BLaER1 treated with 17β-estradiol and CSF1 and Interleukin-3, amounts not matched to agents 10 nM and 100 nM (cell line): ENCODE measurements around the gene PLCB3.

Source experiments
- H3K27ac ChIP-seq, 11 experiments: shearing (Covaris generic); formaldehyde crosslinking; 2 replicates each; pipeline ENCODE4 v1.8.1; 2022
- H3K27me3 ChIP-seq, 11 experiments: shearing (Covaris generic); formaldehyde crosslinking; 2 replicates each; pipeline ENCODE4 v1.8.1; 2022
- H3K36me3 ChIP-seq, 11 experiments: shearing (Covaris generic); formaldehyde crosslinking; 2 replicates each; pipeline ENCODE4 v1.8.1; 2022
- H3K4me1 ChIP-seq, 10 experiments: shearing (Covaris generic); formaldehyde crosslinking; 2 replicates each; pipeline ENCODE4 v1.8.1; 2022
- H3K4me2 ChIP-seq, 11 experiments: shearing (Covaris generic); formaldehyde crosslinking; 2 replicates each; pipeline ENCODE4 v1.8.1; 2022
- H3K4me3 ChIP-seq, 10 experiments: shearing (Covaris generic); formaldehyde crosslinking; 2 replicates each; pipeline ENCODE4 v1.8.1; 2022
- H3K9ac ChIP-seq, 11 experiments: shearing (Covaris generic); formaldehyde crosslinking; 2 replicates each; pipeline ENCODE4 v1.8.1; 2022
- H3K9me3 ChIP-seq, 11 experiments: shearing (Covaris generic); formaldehyde crosslinking; replicated peaks in 1 of 11; 2 replicates each; pipeline ENCODE4 v1.8.1; 2022
- H4K20me1 ChIP-seq, 11 experiments: shearing (Covaris generic); formaldehyde crosslinking; 2 replicates each; pipeline ENCODE4 v1.8.1; 2022
- Cebpa-rat ChIP-seq, 11 experiments: shearing (Covaris generic); IDR thresholded peaks; 2 replicates each; pipeline ENCODE4 v1.8.1; 2022

PLCB3 gene

GRCh38 chr11:64269540-64270220 lies 18.4 kb downstream of the PLCB3 start:
- Histone ChIP-seq H3K4me1 (peaks cover 55 to 67% (median 61%) of the 10 kb centered on the region in 10 experiments), H3K36me3 (peaks cover 0 to 42% (median 23%) of the 10 kb centered on the region in 11 experiments; a peak in 13 of 22 replicates), H3K9me3 (no peaks in the 10 kb centered on the region), H3K27me3 (no peaks in the 10 kb centered on the region), H3K4me3 (peak overlapping the region; percentile 68 to 82 (median 74)), H3K4me2 (peak overlapping the region; percentile 87 to 99 (median 96)), H3K9ac (peak overlapping the region; percentile 88 to 96 (median 92)), H3K27ac (peak overlapping the region; percentile 87 to 98 (median 96)), H4K20me1 (peaks cover 0 to 14% (median 0%) of the 10 kb centered on the region in 11 experiments; a peak in 2 of 22 replicates)
- peak in 9 of 11 experiments; percentile 28 to 92 (median 73); a peak in 15 of 22 replicates for TF ChIP-seq Cebpa-rat (IDR thresholded peaks at IDR 0.05)

DNA sequence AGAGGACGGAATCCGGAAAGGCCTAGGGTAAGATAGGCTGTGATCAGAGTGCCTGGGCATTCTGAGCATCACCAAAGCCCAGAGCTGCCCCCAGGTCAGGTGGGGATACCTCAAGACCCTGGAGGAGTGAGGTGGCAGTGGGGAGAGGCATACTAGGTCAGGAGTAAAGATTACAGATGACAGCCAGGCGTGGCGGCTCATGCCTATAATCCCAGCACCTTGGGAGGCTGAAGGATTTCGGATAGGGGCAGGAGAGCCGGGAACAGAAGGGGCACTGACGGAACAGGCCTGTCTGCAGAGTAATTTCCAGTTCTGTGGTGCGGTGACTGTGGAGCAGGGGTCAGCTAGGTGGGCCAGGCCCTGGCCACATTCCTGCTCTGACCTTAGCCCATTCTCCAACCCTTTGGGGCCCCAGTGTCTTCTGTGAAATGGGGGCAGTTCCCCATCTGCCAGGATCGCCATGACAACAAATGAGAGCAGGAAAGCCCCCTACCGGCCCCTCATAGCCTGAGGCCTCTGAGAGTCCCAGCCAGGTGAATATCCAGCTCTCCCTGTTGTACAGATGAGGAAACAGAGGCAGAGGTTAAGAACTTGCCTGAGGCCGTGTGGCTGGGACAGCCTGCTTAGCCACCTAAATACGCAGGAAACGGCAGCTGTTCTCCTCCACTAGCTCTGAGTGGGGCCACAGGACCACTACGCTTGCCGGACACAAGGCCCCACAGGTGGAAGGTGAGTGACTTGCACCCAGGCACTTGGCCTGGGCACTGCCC lies 23.9 kb downstream of the PLCB3 start:
- Histone ChIP-seq H3K4me3 (no peak overlapping the region), H3K4me1 (peaks cover 22 to 44% (median 26%) of the 10 kb centered on the region in 10 experiments), H3K4me2 (no peak overlapping the region), H3K9ac (0 out of 22 replicates have a peak overlapping the region, but pooled peaks of 1 of the 11 experiments have one; percentile 18), H3K9me3 (no peaks in the 10 kb centered on the region), H3K36me3 (peaks cover 17 to 62% (median 39%) of the 10 kb centered on the region in 11 experiments; a peak in 21 of 22 replicates), H3K27ac (no peak overlapping the region), H3K27me3 (no peaks in the 10 kb centered on the region), H4K20me1 (peaks cover 0 to 8% (median 0%) of the 10 kb centered on the region in 11 experiments; a peak in 2 of 22 replicates)
- TF ChIP-seq Cebpa-rat (IDR thresholded peaks at IDR 0.05), result no peak

GRCh38 chr11:64275841-64276240 lies 24.5 kb downstream of the PLCB3 start:
- TF ChIP-seq Cebpa-rat (IDR thresholded peaks at IDR 0.05), result no peak
- H3K4me2 ChIP-seq, result 0 out of 22 replicates have a peak overlapping the region, but pooled peaks of 1 of the 11 experiments have one; percentile 63
- peaks cover 0 to 8% (median 0%) of the 10 kb centered on the region in 11 experiments; a peak in 2 of 22 replicates for H4K20me1 ChIP-seq
- H3K27ac ChIP-seq, result no peak overlapping the region
- H3K4me3 ChIP-seq, result no peak overlapping the region
- H3K9ac ChIP-seq, result 0 out of 22 replicates have a peak overlapping the region, but pooled peaks of 1 of the 11 experiments have one; percentile 18
- H3K27me3 ChIP-seq, result no peaks in the 10 kb centered on the region
- peaks cover 22 to 44% (median 26%) of the 10 kb centered on the region in 10 experiments for H3K4me1 ChIP-seq
- H3K9me3 ChIP-seq, result no peaks in the 10 kb centered on the region
- H3K36me3 ChIP-seq, result peaks cover 17 to 63% (median 39%) of the 10 kb centered on the region in 11 experiments; a peak in 21 of 22 replicates

DNA sequence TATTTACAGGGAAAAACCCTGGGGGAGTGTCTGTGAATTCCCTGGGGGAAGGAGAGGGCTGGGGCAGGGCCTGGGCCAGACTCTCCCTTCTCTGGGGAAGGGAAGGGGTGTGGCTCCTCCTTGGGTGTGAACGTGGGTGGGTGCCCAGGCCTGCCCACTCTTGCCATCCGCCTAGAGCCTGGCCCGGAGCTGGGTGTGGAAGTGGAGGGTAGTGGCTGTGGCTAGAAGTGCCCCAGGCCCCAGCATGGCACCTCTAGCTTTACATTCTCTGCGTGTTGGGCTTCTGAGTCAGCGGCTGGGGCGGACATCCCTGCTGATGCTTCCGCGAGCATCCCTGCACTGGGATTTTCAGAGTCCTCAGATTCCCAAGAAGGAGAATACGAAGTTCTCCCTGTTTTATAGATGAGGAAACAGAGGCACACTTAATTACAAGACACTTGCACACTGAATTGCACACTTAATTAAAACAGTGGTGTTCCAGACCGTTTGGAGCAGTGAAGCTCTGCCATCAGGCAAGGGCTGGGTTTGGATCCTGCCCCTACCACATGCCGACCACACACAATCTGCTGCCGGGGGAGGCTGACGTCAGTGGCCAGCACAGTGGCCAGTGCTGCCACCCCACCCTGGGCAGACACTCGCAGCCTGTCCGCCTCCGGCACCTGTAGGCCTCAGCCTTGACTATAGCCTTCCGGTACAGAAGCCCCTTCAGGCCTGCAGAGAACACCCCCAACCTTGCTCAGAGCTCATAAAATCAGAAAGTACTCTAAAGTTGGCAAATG lies 25.5 kb downstream of the PLCB3 start:
- no peak for TF ChIP-seq Cebpa-rat (IDR thresholded peaks at IDR 0.05)
- Histone ChIP-seq H3K4me1 (peaks cover 18 to 40% (median 22%) of the 10 kb centered on the region in 10 experiments), H3K36me3 (peaks cover 17 to 73% (median 40%) of the 10 kb centered on the region in 11 experiments; a peak in 21 of 22 replicates), H3K27ac (peak overlapping the region in 5 of 11 experiments; percentile 6 to 47 (median 28); a peak in 5 of 22 replicates), H3K4me2 (peak overlapping the region; percentile 37 to 73 (median 66); a peak in 20 of 22 replicates), H3K9me3 (no peaks in the 10 kb centered on the region), H3K4me3 (no peak overlapping the region), H3K9ac (peak overlapping the region; percentile 6 to 62 (median 53); a peak in 19 of 22 replicates), H4K20me1 (peaks cover 0 to 8% (median 0%) of the 10 kb centered on the region in 11 experiments; a peak in 2 of 22 replicates), H3K27me3 (no peaks in the 10 kb centered on the region)

DNA sequence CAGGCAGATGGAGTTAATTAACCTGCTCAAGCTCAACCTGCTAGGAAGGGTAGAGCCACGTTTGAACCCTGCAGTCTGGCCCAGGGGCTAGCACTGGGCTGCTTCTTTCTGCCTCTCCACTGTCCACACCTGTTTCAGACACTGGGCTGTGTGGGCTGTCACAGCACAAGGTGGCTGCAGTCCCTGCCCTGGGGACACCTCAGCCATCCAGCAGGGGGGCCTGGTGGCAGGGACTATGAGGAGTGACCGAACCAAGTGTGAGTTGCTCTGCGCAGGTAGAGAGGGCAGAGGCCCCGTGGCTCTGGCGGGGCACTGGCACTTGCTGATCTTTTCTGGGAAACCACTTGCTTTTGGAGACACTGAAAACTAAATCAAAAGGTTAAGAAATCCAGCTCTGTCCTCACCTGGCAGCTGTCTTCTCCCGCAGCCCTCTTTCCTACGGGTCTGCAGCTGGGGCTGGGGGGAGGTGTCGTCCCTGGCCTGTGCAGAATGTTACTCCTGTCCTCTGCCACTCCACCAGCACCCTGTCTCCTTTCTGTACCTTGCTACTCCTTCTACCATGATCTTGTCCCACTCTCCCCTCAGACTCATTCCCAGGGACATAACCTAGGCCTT lies 27.4 kb downstream of the PLCB3 start:
- peak overlapping the region in 3 of 11 experiments; percentile 19 to 44 (median 24); a peak in 3 of 22 replicates for H3K9ac ChIP-seq
- H3K9me3 ChIP-seq, result no peaks in the 10 kb centered on the region
- H3K4me3 ChIP-seq, result no peak overlapping the region
- no peak overlapping the region for H3K27ac ChIP-seq
- H3K36me3 ChIP-seq, result peaks cover 17 to 71% (median 49%) of the 10 kb centered on the region in 11 experiments; a peak in 21 of 22 replicates
- no peak for TF ChIP-seq Cebpa-rat (IDR thresholded peaks at IDR 0.05)
- no peaks in the 10 kb centered on the region for H3K27me3 ChIP-seq
- H4K20me1 ChIP-seq, result peaks cover 0 to 8% (median 0%) of the 10 kb centered on the region in 11 experiments; a peak in 2 of 22 replicates
- peaks cover 14 to 31% (median 19%) of the 10 kb centered on the region in 10 experiments for H3K4me1 ChIP-seq
- no peak overlapping the region for H3K4me2 ChIP-seq

DNA sequence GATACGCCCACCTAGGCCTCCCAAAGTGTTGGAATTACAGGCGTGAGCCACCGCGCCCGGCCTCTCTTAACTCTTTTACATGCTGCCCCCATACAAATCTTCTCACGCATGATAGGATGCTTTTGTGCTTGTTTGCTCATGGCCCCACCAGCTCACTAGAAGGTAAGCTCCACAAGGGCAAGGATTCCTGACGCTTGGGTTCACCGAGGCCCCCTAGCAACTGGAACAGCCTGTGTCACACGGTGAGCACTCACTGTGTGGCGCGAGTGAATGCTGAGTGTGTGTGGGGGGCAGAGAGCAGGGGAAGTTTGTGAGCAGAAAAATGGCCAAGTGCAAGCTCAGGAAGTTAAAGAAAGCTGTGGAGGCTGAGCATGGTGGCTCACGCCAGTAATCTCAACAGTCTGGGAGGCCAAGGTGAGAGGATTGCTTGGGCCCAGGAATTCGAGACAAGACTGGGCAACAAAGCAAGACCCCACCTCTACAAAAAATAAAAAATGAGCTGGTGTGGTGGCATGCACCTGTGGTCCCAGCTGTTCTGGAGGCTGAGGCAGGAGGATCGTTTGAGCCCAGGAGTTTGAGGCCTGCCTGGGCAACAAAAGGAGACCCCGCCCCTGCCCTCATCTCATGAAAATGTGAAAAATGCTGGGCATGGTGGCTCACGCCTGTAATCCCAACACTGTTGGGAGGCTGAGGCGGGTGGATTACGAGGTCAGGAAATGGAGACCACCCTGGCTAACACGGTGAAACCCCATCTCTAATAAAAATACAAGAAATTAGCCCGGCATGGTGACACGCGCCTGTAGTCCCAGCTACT lies 30.8 kb downstream of the PLCB3 start:
- Histone ChIP-seq H3K36me3 (peaks cover 7 to 46% (median 32%) of the 10 kb centered on the region in 11 experiments; a peak in 20 of 22 replicates), H3K9ac (no peak overlapping the region), H3K27ac (no peak overlapping the region), H3K4me1 (peaks cover 24 to 30% (median 27%) of the 10 kb centered on the region in 10 experiments), H3K4me3 (no peak overlapping the region), H4K20me1 (peaks cover 0 to 7% (median 0%) of the 10 kb centered on the region in 11 experiments; a peak in 2 of 22 replicates), H3K4me2 (no peak overlapping the region), H3K9me3 (no peaks in the 10 kb centered on the region), H3K27me3 (no peaks in the 10 kb centered on the region)
- no peak for TF ChIP-seq Cebpa-rat (IDR thresholded peaks at IDR 0.05)

GRCh38 chr11:64283092-64283491 lies 31.8 kb downstream of the PLCB3 start:
- H3K27ac ChIP-seq, result 0 out of 22 replicates have a peak overlapping the region, but pooled peaks of 1 of the 11 experiments have one; percentile 2
- H3K4me3 ChIP-seq, result peak overlapping the region in 1 of 10 experiments; percentile 81; a peak in 1 of 20 replicates
- no peaks in the 10 kb centered on the region for H3K27me3 ChIP-seq
- H4K20me1 ChIP-seq, result peaks cover 0 to 13% (median 0%) of the 10 kb centered on the region in 11 experiments; a peak in 1 of 22 replicates
- TF ChIP-seq Cebpa-rat (IDR thresholded peaks at IDR 0.05), result no peak
- H3K9me3 ChIP-seq, result no peaks in the 10 kb centered on the region
- peaks cover 5 to 37% (median 23%) of the 10 kb centered on the region in 11 experiments; a peak in 19 of 22 replicates for H3K36me3 ChIP-seq
- peak overlapping the region in 9 of 11 experiments; percentile 83 to 92 (median 88); a peak in 16 of 22 replicates for H3K9ac ChIP-seq
- H3K4me2 ChIP-seq, result peak overlapping the region; percentile 92 to 100 (median 96)
- peaks cover 25 to 31% (median 26%) of the 10 kb centered on the region in 10 experiments for H3K4me1 ChIP-seq
